ENCODE measurements around the gene SNRNP200.

The SNRNP200 gene

DNA sequence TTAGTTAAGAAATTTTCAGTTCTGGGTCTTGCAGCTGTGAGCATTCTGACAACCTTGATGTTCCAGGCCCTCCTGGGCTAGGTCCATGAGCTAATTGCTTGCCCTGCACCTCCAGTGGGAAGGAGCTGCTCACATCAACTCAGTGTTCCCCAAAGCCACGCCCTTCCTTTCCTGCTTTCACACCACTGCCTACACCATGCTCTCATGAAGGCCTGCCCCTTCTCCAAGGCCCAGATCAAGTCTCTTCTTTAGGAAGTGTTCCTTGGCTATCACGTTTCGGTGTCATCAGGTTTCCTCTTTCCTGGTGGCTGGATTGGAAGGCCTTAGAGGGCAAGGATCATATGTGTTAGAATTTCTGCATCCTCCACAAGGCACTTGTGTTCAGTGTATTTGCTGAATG lies 58.3 kb downstream of the SNRNP200 start:
- no peak for DNase-seq

DNA sequence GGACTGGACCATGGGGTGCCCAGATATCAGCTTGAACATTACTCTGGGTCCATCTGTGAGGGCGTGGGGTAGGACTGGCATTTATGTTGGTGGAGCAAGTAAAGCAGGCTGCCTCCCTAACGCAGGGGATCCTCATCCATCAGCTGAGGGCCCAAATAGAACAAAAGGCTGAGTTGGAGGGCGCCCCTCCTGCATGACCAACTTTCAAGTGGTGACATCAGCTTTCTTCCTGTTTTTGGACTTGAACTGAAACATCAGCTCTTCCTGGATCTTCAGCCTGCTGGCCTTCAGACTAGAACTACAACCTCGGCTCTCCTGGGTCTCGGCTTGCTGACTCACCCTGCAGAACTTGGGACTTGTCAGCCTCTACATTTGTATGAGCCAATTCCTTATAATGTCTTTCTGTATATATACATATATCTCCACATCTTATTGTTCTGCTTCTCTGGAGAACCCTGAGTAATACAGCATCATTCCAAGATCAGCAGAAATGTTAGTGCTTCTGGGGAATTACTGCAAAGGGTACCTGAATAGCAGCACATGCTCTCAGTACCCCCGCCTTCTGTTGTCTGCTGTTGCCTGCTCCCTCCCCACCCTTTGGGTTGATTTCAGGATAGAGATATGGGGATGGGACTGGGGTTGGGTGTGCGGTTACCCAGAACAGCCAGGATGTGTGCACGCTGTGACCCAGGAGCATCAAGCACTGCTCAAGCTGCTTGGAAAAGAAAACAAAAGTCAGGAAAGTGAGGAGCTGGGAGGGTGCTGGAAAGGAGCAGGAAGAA lies 59.5 kb downstream of the SNRNP200 start:
- DNase-seq: no peak

DNA sequence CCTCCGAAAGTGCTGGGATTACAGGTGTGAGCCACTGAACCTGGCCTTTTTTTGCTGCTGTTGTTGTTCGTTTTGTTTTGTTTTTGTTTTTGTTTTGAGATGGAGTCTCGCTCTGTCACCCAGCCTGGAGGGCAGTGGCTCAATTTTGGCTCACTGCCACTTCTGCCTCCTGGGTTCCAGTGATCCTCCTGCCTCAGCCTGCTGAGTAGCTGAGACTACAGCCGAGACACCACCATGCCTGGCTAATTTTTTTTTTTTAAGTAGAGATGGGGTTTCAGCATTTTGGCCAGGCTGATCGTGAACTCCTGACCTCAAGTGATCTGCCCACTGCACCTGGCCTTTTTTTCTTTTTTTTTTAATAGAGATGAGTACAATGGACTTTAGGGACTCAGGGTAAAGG lies 61.5 kb downstream of the SNRNP200 start:
- DNase-seq: no peak

DNA sequence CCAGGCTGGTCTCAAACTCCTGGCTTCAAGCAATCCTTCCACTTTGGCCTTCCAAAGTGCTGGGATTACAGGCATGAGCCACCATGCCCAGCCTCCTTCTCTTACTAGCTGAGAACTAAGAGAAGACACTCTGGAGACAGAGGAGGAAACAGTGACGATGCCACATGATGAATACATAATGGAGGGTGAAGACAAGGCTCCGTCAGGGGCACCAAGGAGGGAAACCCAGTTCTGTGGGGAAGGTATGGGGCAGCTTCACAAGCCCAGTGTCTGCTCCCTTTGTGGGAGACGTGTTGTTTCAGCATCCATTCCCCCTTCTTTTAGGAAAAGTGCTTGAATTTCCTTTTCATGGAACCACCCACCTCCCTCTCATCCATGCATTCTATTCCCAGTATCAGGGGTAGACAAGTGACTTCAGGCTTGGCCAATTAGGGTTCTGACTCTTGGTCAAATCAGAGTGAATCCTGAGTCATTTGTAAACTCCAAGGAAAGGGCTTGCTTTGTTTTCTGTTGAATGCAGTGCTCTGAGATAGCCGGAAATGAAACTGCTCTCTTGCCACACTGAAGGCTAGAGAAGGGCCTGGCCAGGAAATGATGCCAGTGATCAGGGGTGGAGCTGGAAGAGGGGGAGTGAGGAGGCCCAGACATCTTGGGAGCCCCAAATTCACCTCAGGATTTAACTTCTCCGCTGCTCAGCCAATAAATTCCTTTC lies 63.3 kb downstream of the SNRNP200 start:
- DNase-seq: no peak

DNA sequence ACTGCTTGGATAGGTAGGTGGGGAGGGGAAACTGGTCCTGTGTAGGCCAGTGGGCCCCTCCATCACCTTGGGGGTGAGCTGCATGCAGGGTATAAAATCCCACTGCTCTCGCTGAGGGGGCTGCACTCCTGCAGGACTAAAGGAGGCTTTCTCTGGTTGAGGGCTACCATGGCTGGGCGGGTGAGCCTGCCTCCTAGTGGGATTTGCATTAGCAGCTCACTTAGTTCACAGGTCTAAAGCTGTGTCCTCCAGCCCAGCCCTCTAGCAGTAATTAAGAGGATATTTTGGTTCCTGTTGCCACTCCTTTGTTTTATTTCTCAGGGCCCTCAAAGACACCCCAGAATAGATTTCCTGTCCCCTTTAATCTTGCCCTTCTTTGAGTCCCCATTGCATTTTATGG lies 64.1 kb downstream of the SNRNP200 start:
- DNase-seq: no peak

DNA sequence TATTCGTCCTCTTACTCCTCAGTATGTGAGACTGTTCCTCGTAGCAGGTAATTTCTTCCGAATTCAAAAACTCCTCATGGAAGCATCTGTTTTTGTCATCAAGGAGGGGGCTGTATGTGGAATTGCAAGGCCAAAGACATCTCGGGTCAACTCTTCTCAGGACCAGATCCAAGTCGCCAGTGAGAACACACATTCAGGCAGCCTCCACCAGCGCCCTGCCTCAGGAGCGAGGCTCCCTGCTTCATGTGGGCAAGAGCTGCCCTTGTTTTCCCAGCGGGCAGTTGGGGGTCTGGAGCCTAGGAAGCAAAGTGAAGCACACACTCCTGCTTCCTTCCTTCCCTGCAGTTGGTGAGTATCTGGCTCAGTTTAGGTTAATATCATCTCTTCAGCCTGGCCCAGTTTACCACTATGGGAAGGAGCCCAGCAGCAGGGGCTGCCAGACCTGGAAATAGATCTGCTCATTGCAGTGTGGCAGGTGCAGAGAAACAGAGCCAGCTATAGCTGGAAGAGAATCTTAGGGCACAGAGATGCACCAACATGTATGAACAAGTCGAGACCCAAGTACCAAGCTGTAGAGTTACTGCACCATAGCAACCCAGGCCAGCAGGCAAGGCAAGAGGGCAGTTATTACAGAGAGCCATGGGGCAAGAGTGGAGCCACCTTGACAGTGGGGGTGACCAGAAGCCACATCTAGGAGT lies 64.9 kb downstream of the SNRNP200 start:
- DNase-seq: no peak

DNA sequence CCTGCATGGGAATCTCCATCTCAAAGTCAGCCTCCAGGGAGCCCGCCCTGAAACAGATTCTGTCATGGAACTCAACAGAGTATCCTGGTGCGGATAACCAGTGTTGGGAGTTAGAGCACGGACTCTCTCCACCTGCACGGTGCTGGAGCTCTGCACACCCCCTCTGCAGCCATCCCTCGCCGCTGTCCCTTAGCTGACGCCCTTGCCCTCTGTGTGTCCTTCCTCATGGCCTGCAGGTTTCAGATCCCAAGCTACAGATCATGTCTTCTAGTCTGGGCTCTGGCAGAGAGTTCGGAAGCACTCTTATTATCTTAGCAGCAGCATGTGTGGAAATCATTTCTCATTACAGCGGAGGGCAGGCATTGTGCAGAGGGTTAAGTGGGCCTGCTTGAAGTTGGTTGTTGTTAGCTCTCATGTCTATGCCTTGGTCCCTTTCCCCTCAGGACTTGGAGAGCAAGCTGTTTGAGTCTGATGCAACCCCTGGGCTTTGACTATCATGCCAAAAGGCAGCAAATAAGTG lies 65.5 kb downstream of the SNRNP200 start:
- no peak for DNase-seq

DNA sequence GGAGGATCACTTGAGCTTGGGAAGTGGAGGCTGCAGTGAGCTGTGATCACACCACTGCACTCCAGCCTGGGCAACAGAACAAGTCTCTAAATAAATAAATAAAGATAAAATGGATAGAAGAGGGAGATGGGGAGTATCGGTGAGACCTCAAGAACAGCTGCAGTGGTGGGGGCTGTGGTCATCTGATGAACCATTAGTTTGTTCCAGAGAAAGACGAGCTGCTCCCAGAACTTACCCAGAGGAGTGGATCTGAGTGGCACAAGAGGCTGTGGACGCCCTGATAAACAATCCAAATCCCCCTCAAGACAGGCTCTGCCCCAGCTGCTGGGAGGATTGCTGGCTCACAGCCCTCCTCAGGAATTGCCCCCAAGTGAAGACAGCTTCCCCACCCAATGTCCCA lies 66.3 kb downstream of the SNRNP200 start:
- no peak for DNase-seq

DNA sequence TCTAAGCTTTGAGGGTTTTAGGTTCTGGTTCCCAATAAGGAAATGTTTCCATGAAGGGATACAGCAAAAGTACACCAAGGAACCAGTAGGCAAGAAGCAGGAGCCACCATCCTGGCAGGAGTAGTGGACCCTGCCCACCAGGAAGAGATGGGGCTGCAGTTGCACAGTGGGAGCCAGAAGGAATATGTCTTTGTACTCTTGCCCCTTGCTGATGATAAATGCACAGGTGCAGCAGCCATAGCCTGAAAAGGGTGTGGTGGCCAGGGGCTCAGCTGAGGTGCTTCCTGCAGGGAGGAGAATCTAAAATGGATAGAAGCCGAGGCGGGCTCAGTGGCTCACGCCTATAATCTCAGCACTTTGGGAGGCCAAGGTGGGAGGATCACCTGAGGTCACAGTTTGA lies 67.1 kb downstream of the SNRNP200 start:
- no peak for DNase-seq

DNA sequence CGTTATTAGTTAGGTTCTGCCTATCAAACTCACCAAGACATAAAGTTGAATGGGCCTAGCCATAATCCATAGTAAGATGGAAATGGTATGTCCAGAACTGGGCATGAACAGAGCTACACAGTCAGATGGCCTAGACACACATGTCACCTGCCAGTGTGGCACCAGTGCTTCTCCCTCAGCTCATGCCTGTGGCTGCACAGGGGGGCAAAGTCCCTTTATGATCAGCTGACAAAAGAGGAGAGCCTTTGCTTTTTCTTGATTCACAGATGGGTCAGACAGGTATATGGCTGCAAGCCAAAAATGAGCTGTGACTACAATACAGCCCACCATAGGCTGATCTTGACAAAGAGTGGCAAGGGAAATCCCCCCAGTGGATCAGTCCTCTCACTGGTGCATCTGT lies 68.5 kb downstream of the SNRNP200 start:
- DNase-seq: no peak

DNA sequence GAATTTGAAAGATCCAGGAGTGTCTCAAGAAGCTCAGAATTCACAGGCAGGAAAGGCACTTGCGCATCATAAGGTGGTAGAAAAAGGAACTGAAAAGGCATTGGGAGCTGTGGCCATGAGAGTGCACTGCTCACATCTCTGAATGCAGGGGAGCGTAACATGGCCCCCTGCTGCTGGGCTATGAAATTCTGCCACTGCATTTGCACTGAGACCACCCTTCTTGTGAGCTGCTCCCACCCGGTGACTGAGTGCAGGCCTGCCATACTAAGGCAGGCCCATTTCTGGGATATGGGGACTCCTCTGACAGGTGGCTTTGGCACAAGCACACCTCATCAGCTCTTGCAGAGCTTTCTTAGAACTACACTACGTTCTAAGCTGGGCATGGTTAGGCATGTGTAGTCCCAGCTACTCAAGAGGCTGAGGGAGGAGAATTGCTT lies 71.4 kb downstream of the SNRNP200 start:
- DNase-seq: no peak

DNA sequence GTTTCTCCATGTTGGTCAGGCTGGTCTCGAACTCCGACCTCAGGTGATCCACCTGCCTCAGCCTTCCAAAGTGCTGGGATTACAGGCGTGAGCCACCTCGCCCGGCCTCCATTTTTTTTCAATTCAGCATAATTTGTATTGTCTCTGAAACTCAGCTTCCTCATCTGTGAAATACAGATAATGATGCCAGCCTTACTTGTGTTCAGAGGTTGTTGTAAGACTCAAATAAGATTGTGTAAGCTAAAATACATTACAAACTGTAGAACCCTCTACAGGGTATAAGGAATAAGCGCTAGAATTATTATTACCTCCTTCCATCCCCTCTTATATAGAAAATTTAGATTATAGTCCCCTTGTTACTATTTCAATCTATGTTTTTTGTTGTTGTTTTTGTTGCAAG lies 71.9 kb downstream of the SNRNP200 start:
- DNase-seq: no peak

DNA sequence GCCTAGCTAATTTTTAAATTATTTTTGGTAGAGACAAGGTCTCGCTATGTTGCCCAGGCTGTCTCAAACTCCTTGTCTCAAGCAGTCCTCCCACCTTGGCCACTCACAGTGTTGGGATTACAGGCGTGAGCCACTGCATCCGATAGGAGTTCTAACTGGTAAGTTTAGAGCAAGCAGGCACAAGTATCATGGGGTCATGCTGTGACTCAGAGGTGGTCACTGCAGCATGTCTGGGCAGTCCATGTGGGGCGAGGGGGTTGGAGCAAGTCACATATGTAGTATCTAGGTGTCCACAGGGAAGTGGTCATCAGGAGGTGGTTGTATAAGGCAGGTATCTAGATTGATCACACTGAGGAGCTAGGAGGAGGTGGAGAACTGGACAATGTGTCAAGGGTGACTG lies 74.0 kb downstream of the SNRNP200 start:
- DNase-seq: no peak

DNA sequence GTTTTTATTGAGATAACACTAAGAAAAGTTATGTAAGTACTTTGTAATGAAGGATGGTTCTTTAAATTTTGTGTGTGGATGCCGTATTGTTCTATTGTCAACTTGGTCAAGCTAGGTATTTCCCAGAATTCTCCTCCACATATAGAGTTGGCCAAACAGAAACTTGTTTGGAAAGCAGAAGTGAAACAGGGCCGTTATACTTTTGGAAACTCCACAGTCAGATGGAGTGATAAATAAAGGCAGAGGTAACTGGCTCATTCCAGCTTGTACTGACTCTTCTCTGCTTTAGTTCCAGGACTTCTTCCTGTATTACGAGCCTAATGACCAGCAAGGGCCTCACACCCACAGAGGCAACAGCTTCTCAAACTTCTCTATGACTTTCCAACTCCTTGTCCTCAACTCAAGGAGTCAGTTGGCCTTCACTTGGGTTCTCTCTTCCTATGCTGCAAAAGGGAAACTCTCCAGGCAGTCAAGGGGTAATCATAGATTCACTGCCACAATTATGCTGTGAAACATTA lies 80.3 kb downstream of the SNRNP200 start:
- no peak for DNase-seq

Measured in kidney glomerular epithelial cell (primary cell).